Duodenal mucosa (tissue), 2 donors: ENCODE data around the gene MRPS10.

Experiments used
- H3K27ac ChIP-seq: one replicate; pipeline ENCODE4 v1.7.0; 2013; ENCODE audit warnings: low read depth, low read length
- H3K27me3 ChIP-seq, 2 donors: one replicate each; pipeline ENCODE4 v1.7.0; 2013; ENCODE audit warnings: low read length in 2 of 2, control low read depth in 1 of 2; ENCODE audit not compliant: insufficient read depth in 2 of 2, control insufficient read depth in 1 of 2
- H3K36me3 ChIP-seq, 2 donors: one replicate each; pipeline ENCODE4 v1.7.0; 2013; ENCODE audit warnings: low read length in 2 of 2, control low read depth in 1 of 2; ENCODE audit not compliant: insufficient read depth in 2 of 2, control insufficient read depth in 1 of 2
- H3K4me1 ChIP-seq, 2 donors: one replicate each; pipeline ENCODE4 v1.7.0; 2013; ENCODE audit warnings: low read length in 2 of 2, control low read depth in 1 of 2; ENCODE audit not compliant: insufficient read depth in 2 of 2, control insufficient read depth in 1 of 2
- H3K4me3 ChIP-seq, 2 donors: one replicate each; pipeline ENCODE4 v1.7.0; 2013; ENCODE audit warnings: low read length in 2 of 2, low read depth in 1 of 2
- H3K9ac ChIP-seq, 2 donors: one replicate each; pipeline ENCODE4 v1.7.0; 2013; ENCODE audit warnings: low read length in 2 of 2, low read depth in 1 of 2
- H3K9me3 ChIP-seq, 2 donors: one replicate each; pipeline ENCODE4 v1.7.0; 2013; ENCODE audit warnings: low read length in 2 of 2, control low read depth in 1 of 2; ENCODE audit not compliant: control insufficient read depth in 1 of 2

The MRPS10 gene

DNA sequence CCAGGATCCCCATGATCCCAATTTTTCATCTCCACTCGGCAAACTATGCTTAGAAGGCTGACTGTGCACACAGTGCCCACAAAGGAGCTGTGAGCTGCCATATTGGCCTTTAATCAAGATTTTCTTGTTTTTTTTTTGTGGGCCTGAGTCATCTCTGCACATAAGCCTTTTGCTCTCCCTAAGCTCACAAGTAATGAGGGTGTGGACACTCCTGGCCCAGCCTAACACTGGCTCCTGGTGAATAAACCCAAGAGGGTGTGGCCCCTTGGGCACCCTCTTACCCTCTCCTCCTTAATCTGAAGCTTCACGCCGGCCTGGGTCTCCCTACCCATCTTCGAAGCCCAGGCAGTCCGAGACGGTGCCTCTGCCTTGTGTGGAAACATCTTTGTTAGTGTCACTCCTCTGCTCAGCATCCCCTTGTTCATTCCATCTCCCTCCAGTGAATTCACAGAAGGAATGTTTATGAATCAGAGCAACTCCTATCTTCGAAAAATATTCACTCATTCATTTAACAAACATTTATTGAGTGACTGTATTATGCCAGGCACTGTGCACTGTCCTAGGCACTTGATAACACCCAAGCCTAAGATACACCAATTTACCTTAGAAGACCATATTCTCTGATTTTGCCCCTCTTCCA lies 22.2 kb upstream of the MRPS10 start:
- Histone ChIP-seq H3K4me1 (peaks cover 0 to 7% of the 10 kb centered on the region in 2 donors), H3K9me3 (no peaks in the 10 kb centered on the region), H3K9ac (no peak overlapping the region), H3K27ac (no peak overlapping the region), H3K27me3 (no peaks in the 10 kb centered on the region), H3K4me3 (no peak overlapping the region), H3K36me3 (peaks cover 9 to 34% of the 10 kb centered on the region in 2 donors)

DNA sequence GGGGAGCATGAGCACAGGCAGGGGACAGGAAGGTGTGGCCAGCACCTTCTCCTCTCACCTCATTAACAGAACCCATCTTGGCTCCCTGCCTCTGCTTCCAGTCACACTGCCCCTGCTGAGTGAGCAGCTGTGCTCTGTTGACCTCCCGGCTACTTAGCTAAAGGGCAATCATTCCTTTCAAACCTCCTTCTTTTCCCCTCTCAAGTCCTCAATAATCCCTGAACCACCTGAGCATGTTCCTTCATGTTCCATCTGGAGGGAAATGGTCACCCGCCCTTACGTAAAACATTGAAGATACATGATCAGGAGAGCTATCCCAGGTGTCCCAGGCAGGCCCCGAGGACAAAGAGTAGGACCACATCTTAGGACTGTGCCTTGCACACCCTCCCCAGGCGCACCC lies 21.7 kb upstream of the MRPS10 start:
- H3K36me3 ChIP-seq: peaks cover 9 to 34% of the 10 kb centered on the region in 2 donors
- peaks cover 0 to 7% of the 10 kb centered on the region in 2 donors for H3K4me1 ChIP-seq
- no peaks in the 10 kb centered on the region for H3K9me3 ChIP-seq
- H3K9ac ChIP-seq: no peak overlapping the region
- H3K4me3 ChIP-seq: no peak overlapping the region
- no peaks in the 10 kb centered on the region for H3K27me3 ChIP-seq
- H3K27ac ChIP-seq: no peak overlapping the region

DNA sequence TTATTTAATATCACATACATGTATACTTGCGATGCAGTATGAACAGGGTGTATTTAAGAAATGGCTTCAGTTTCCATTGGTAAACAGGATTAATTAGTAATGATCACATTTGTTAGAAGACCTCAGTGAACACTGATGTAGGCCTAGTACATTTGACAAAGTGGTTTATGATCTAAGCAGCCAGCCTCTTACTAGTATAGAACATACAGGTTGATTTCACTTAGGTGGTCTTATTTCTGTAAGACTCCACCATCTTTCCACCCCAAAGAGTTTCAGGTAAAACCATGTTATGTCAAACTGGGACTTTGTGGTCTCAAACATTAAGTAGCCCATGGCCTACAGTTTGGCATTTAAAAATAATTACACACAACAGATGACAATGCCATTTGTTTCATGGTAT lies 20.2 kb upstream of the MRPS10 start:
- no peak overlapping the region for H3K9ac ChIP-seq
- H3K27me3 ChIP-seq: no peaks in the 10 kb centered on the region
- peaks cover 5 to 31% of the 10 kb centered on the region in 2 donors for H3K36me3 ChIP-seq
- peaks cover 0 to 7% of the 10 kb centered on the region in 2 donors for H3K4me1 ChIP-seq
- no peak overlapping the region for H3K27ac ChIP-seq
- no peak overlapping the region for H3K4me3 ChIP-seq
- H3K9me3 ChIP-seq: no peaks in the 10 kb centered on the region

DNA sequence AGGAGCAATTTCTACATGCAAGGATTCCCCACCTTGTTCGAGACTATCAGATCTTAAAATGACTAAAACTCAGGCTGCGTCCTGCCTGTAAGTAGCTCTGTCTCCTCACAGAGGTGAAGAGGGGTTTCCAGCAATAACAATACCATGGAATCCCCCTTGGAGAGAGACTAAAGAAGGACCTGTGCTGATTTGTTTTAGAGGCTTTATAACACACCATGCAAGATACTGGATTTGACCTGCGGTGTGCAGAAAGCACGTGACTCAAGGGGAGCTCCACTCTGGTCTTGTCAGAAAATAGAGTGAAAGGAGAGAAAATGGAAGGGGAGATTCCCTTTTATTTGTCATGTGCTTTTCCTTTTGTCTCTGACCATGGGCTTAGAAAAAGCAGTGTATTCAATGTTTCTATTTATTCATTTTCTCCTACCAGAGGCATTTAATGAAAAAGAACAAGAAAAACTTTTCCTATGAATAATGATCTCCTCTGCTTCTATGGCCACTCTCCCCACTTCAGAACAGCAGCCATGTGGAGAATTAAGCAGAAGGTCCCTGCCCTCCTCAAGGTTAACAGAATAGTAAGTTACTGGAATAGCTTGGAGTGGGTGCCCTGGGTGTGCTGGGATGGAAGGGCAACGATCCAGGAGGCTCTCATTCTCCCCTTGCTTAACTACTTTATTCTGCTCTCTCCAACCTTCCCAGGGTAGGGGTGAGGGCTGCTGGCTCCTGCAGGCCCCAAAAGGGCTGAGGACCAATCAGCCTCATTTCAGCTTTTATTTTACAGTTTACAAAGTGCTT lies 19.2 kb upstream of the MRPS10 start:
- H3K9ac ChIP-seq: no peak overlapping the region
- no peak overlapping the region for H3K4me3 ChIP-seq
- no peaks in the 10 kb centered on the region for H3K27me3 ChIP-seq
- H3K36me3 ChIP-seq: peaks cover 0 to 29% of the 10 kb centered on the region in 2 donors
- H3K4me1 ChIP-seq: peaks cover 0 to 7% of the 10 kb centered on the region in 2 donors
- H3K27ac ChIP-seq: no peak overlapping the region
- H3K9me3 ChIP-seq: no peaks in the 10 kb centered on the region

DNA sequence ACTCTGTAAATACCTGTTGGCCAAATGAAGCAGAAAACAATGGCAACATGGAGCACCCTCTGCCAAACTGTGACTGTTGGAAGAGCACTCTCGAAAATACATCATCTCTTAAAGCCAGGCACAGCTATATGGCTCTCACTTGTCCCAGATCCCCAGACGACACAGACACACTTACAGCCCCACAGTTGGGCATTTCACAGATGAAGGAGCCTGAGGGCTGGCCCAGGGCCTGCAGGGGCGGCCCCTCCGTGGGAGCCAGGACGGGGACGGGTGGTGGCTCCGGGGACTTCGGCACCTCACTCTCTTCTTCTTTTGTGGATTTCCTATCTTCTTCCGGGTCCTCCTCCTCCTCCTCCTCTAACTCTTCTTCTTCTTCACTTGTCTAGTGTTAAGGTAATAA lies 18.4 kb upstream of the MRPS10 start:
- Histone ChIP-seq H3K9ac (no peak overlapping the region), H3K36me3 (peaks cover 0 to 35% of the 10 kb centered on the region in 2 donors), H3K9me3 (no peaks in the 10 kb centered on the region), H3K4me1 (peaks cover 0 to 7% of the 10 kb centered on the region in 2 donors), H3K4me3 (no peak overlapping the region), H3K27me3 (no peaks in the 10 kb centered on the region), H3K27ac (no peak overlapping the region)

DNA sequence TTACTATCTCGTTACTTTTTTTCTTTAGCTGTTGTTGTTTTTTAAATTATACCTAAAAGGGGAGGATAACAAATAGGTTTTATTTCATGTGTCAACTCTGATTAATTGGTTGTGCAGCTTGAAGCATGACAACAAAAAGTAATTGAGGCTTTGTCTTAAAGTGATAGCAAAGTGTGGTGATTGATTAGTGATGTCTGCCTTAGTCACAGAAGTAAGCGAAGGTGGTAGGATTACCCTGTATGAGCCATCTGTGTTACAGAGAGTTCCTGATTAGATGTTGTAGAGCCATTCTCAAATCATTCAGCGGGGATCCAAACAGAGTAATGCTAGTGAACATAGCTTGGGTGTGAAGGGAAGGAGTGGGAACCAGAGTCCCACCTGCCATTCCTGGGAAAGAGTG lies 14.4 kb upstream of the MRPS10 start:
- H3K36me3 ChIP-seq: peaks cover 0 to 26% of the 10 kb centered on the region in 2 donors
- no peaks in the 10 kb centered on the region for H3K9me3 ChIP-seq
- H3K27ac ChIP-seq: no peak overlapping the region
- H3K9ac ChIP-seq: no peak overlapping the region
- peaks cover 8 to 9% of the 10 kb centered on the region in 2 donors for H3K4me1 ChIP-seq
- no peaks in the 10 kb centered on the region for H3K27me3 ChIP-seq
- H3K4me3 ChIP-seq: no peak overlapping the region

DNA sequence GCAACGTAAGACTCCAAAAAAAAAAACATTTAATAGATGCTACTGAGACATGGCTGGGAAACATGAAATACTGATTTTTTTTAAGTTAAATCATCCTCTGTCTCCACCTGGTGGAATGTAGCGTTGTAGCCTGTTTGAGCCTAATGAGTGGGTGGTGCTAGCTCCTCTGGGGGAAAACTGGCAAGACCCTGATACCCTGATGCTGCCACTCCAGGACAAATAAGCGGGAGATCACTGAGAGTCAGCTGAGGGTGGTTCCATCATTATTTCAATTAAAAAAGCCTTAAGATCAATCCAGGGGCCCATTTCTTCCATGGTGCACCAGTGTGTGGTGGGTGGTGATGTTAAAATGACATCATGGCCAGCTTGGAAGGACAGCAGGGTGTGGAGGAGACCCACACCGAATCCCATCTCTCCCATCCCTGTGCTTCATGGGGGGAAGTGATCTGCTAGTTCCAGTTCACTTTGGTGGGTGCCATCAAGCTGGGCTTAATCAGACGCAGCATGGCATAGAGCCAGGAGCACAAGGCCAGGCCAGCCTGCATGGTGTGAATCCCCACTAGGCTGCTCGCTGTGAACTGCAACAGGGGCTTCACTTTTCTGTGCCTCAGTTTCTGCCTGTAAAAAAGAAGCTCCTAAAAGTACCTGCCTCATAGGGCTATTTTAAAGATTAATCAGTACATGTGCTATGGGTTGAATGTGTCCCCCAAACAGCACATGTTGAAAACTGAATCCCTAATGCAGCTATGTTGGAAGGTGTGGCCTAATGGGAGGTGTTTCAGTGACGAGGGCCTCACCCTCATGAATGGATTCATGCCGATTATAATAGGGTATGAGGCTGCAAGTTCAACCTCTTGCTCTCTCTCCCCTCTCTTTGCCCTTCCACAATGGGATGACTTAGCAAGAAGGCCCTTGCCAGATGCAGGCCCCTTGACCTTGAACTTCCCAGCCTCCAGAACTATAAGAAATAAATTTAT lies 13.0 kb upstream of the MRPS10 start:
- Histone ChIP-seq H3K4me1 (peaks cover 18 to 22% of the 10 kb centered on the region in 2 donors), H3K27me3 (no peaks in the 10 kb centered on the region), H3K27ac (no peak overlapping the region), H3K4me3 (no peak overlapping the region), H3K9ac (no peak overlapping the region), H3K36me3 (peaks cover 0 to 23% of the 10 kb centered on the region in 2 donors), H3K9me3 (no peaks in the 10 kb centered on the region)

DNA sequence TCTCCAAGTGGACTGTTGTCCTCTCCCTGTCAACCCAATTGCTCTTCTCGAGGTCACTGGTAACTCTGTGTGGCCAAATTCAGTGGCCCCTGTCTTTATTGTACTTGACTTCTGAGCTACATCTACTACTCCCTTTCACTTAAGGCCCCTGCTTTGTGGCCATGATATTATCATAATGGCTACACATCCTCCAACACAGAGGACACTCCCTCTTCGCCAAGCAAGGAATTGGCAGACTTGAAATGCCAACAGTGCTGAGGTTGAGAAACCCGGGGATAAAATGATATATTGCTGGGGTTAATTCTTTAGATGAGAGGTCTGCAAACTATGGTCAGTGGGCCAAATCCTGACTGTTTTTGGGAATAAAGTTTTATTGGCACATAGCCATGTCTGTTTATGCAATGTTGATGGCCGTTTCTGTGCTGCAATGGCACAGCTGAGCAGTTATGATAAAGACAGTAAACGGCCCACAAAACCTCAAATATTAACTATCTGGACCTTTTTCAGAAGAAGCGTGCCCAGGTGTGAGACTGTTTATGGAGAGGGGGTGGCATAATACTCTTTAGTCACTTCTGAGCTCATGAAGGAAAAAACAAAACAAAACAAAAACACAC lies 12.0 kb upstream of the MRPS10 start:
- Histone ChIP-seq H3K4me1 (peaks cover 18 to 27% of the 10 kb centered on the region in 2 donors), H3K9ac (no peak overlapping the region), H3K36me3 (peaks cover 0 to 22% of the 10 kb centered on the region in 2 donors), H3K27me3 (no peaks in the 10 kb centered on the region), H3K9me3 (no peaks in the 10 kb centered on the region), H3K27ac (no peak overlapping the region), H3K4me3 (no peak overlapping the region)

DNA sequence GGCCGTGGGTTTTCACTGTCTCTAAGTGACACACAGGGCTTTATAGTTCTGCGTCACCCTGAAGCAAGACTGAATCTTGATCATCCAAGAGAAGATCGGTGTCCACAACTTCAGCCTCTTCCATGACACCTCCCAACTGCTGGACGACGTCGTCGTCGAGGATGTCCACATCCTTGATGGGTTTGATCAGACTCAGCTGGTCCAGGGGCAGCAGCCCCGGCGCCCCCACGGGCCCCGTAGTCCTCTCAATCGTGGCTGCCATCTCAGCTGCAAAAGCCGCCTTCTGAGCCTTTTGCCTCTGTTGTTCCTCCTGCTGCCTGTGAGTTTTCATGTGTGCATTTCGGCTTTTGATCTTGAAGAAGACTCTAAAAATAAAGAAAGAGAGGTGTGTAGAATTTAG lies 10.6 kb upstream of the MRPS10 start:
- peaks cover 0 to 22% of the 10 kb centered on the region in 2 donors for H3K36me3 ChIP-seq
- no peaks in the 10 kb centered on the region for H3K27me3 ChIP-seq
- peaks cover 24 to 31% of the 10 kb centered on the region in 2 donors for H3K4me1 ChIP-seq
- H3K9me3 ChIP-seq: no peaks in the 10 kb centered on the region
- H3K9ac ChIP-seq: no peak overlapping the region
- H3K27ac ChIP-seq: no peak overlapping the region
- H3K4me3 ChIP-seq: no peak overlapping the region
